Ovary (tissue), 9 donors: ENCODE measurements around the gene ZNF664. TPM values are rescaled to one million over a fixed set of nuclear protein-coding genes. Genes with fewer than 3 reads are reported as not detected.

Source experiments
- DNase-seq, 5 donors: peaks; one replicate each; pipeline ENCODE4 v3.0.0-alpha.2; 2019 to 2020
- H3K27ac ChIP-seq, 2 donors: fragments of 200-600 bp; one replicate each; pipeline versions ENCODE4 v1.5.1 to v1.8.0; 2019 to 2022
- H3K27me3 ChIP-seq: fragments of 200-600 bp; one replicate; pipeline ENCODE4 v1.8.0; 2022
- H3K36me3 ChIP-seq: fragments of 200-600 bp; sonication (generic); one replicate; pipeline ENCODE4 v1.5.1; 2019
- H3K4me1 ChIP-seq: one replicate; pipeline ENCODE4 v1.8.1; 2013; ENCODE audit warnings: mild to moderate bottlenecking, moderate library complexity; ENCODE audit not compliant: insufficient read depth
- H3K4me3 ChIP-seq: fragments of 200-600 bp; sonication (generic); one replicate; pipeline ENCODE4 v1.5.1; 2017
- H3K9me3 ChIP-seq, 2 donors: fragments of 200-600 bp in 1 of 2; sonication (generic) in 1 of 2; one replicate each; pipeline versions ENCODE4 v1.5.1 to v1.8.1; 2013 to 2019; ENCODE audit warnings: mild to moderate bottlenecking in 1 of 2, moderate library complexity in 1 of 2
- EP300 ChIP-seq: sonication (generic); formaldehyde crosslinking; IDR thresholded peaks from one replicate; pipeline ENCODE4 v1.6.1; 2017; ENCODE audit warnings: antibody characterized with exemption
- POLR2A ChIP-seq: fragments of 450-650 bp; IDR thresholded peaks from one replicate; pipeline ENCODE4 v1.6.1; 2017; ENCODE audit warnings: antibody characterized with exemption, mild to moderate bottlenecking, moderate library complexity
- WGBS, 3 donors: extraction: QIAGEN DNeasy Blood & Tissue Kit in 1 of 3; methylation state at CpG; one replicate each; pipeline versions ENCODE4 v1.1.5 to v1.1.7; 2013 to 2017; 5-methylcytosine and 5-hydroxymethylcytosine counted together
- intact Hi-C, 4 donors: fragments of 100-400 bp; cut with DNase I; formaldehyde crosslinking; loops; one replicate each; pipeline versions ENCODE4 v1.11.0 to v1.15.1; 2022 to 2023
- polyA plus RNA-seq, 2 donors: library from polyadenylated mRNA; stranded (reverse); fragments of 200-250 nt in 1 of 2; fragments of 350-450 nt in 1 of 2; fragmentation: Illumina TruSeq in 1 of 2; extraction: RNeasy Lipid Tissue Mini Kit (QIAGEN cat#74804) in 1 of 2; gene quantifications; one replicate each; pipeline ENCODE4 v1.2.3, GENCODE V29; 2013 to 2014
- total RNA-seq, 7 donors: library from RNA; depleted of rRNA in 2 of 7; stranded (reverse); fragments of >200 nt in 2 of 7; fragmentation: NEBNext Ultra II Directional in 3 of 7; extraction: Animal tissue kit (Norgen Biotek cat#: 25700) in 3 of 7; gene quantifications; one replicate each; pipeline versions ENCODE4 v1.1.0 to v1.2.4, GENCODE V29; 2016 to 2023
- TF ChIP-seq, protein P1 (sequence below), 3 donors: fragments of 450-650 bp in 2 of 3; fragments of 200-600 bp in 1 of 3; IDR thresholded peaks; one replicate each; pipeline versions ENCODE4 v1.5.1 to v1.8.0; 2016 to 2022; ENCODE audit warnings: antibody characterized with exemption in 3 of 3, mild to moderate bottlenecking in 1 of 3
- donor health status: DM: no; HTN: no; CAD: no; lungs with moderate emphysema.
- donor health status: DM: no; HTN: no; CAD: no.
- donor health status: Bipolar disorder and iron deficiency.
- donor health status: DM: yes; HTN: yes; CAD: no.
- donor health status: DM: no; HTN: no; CAD: no.
- donor health status: DM: yes; HTN: yes; CAD: no.

Gene ZNF664
- total and polyA plus RNA-seq, 9 donors, result 33.5 to 74.7 (median 58.6) TPM

DNA sequence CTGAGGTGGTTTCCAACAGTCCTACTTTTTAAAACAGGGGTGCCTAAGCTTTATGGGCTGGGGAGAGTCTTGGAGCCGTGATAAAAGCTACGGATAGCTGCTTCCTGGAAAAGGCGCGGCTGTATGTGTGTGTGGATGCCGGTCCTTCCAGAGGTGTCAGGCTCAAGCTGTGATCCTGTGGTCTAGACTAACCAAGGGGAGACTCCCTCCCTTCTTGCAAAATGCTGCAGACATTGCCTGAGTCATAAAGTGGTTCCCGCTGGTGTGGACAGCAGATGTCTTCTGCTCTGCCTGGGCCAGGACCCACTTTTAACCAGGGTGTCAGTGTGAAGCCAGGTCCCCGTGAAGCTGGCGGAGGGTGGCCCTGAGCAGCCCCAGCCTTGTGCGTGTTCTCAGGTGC is 38.2 kb upstream of the ZNF664 start:
- H3K4me3 ChIP-seq, result no peak overlapping the region
- H3K4me1 ChIP-seq, result no peaks in the 10 kb centered on the region
- intact Hi-C loops, result no loop called here
- no peak for DNase-seq
- H3K27me3 ChIP-seq, result no peaks in the 10 kb centered on the region
- whole genome bisulfite sequencing, 3 donors, result 77 to 85% (median 78%) methylated on average over 9 of the region's 9 CpGs
- no peaks in the 10 kb centered on the region for H3K9me3 ChIP-seq
- no peak for TF ChIP-seq EP300
- no peak for TF ChIP-seq POLR2A
- TF ChIP-seq, protein P1, sequence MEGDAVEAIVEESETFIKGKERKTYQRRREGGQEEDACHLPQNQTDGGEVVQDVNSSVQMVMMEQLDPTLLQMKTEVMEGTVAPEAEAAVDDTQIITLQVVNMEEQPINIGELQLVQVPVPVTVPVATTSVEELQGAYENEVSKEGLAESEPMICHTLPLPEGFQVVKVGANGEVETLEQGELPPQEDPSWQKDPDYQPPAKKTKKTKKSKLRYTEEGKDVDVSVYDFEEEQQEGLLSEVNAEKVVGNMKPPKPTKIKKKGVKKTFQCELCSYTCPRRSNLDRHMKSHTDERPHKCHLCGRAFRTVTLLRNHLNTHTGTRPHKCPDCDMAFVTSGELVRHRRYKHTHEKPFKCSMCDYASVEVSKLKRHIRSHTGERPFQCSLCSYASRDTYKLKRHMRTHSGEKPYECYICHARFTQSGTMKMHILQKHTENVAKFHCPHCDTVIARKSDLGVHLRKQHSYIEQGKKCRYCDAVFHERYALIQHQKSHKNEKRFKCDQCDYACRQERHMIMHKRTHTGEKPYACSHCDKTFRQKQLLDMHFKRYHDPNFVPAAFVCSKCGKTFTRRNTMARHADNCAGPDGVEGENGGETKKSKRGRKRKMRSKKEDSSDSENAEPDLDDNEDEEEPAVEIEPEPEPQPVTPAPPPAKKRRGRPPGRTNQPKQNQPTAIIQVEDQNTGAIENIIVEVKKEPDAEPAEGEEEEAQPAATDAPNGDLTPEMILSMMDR (IDR thresholded peaks at IDR 0.05), result no peak
- no peak overlapping the region for H3K27ac ChIP-seq
- H3K36me3 ChIP-seq, result no peaks in the 10 kb centered on the region

DNA sequence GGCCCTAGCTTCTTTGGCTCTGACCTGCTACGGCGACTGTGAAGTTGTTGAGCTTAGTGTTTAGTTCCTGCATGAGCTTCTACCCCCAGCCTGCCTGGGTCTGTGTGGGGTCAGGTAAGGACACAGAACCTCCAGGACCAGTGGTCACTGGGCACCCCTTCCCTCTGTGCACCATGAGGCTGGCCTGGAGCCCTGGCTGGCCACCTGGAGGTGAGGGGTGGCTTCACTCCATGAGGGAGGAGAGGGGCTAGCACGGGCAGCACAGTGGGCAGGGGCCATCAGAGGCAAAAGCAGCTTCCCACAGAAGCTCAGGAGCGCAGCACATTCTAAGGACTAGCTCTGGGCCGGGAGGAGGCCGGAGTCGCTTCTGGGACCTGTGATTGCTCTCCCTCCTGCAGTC is 37.1 kb upstream of the ZNF664 start:
- Histone ChIP-seq H3K9me3 (no peaks in the 10 kb centered on the region), H3K4me1 (no peaks in the 10 kb centered on the region), H3K27ac (no peak overlapping the region), H3K27me3 (no peaks in the 10 kb centered on the region), H3K4me3 (no peak overlapping the region), H3K36me3 (no peaks in the 10 kb centered on the region)
- 82 to 91% (median 86%) methylated on average over 7 of the region's 7 CpGs for WGBS, 3 donors
- no peak for DNase-seq
- intact Hi-C loops, result no loop called here
- TF ChIP-seq EP300, result no peak
- TF ChIP-seq, protein P1 (IDR thresholded peaks at IDR 0.05), result no peak
- no peak for TF ChIP-seq POLR2A

DNA sequence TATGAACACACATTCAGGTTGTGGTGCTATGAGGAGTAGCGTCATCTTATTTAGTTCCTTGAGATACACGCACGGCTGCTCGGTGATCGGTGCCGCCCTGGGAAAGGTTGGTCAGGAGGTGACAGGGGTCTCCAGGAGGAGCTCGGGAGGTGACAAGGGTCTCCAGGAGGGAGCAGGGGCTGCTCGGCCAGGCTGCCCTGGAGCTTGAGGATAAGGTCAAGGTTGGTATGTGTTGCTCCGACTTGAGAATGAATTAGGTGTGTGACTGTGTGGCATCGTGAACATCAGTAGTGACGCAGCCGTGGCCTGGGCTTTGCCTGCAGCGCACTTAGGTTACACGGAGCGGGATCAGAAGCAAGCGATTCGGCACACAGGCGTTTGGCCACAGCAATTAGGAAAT is 36.5 kb upstream of the ZNF664 start:
- WGBS, 3 donors, result 86 to 91% (median 87%) methylated on average over 18 of the region's 18 CpGs
- intact Hi-C loops, result no loop called here

DNA sequence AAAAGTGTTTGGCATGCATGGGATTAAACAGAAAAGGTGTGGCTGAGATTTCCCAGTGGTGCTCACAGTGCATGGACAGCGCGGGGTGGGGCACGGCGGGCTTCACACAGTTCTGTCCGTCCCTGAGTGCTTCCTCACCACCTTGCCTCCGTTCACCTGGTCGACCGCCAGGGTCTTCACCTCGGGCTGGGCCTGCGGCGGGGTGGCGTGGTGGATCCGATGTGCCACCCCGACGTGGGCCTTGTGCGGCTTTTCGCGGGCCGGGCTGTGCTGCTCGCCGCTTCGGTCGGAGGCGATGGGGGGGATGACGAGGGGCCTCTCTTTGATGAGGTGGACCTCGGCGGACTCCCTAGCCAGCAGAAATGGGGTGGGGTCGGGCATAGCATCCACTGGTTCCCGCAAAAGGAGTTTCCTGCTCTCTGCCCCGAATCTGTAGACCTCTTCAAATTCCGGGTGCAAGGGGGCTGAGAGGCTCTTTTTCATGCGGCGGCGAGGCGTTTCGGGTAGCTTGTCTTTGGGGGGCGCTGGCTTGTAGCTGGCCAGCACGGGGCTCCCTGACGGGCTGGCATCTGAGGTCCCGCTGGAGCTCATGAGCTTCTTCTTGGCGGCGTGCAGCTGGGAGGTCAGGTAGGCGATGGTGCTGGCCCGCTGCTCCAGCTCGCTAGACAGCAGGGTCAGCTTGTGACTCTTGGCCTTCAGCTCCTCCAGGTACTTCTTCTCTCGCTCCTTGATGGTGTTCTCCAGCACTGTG is 35.9 kb upstream of the ZNF664 start:
- no peak for DNase-seq
- Histone ChIP-seq H3K27ac (no peak overlapping the region), H3K9me3 (no peaks in the 10 kb centered on the region), H3K4me1 (no peaks in the 10 kb centered on the region), H3K36me3 (no peaks in the 10 kb centered on the region), H3K27me3 (no peaks in the 10 kb centered on the region), H3K4me3 (no peak overlapping the region)
- TF ChIP-seq POLR2A (no peak), EP300 (no peak)
- TF ChIP-seq, protein P1 (IDR thresholded peaks at IDR 0.05), result no peak
- intact Hi-C loops, result no loop called here
- WGBS, 3 donors, result 94 to 97% (median 97%) methylated on average over 46 of the region's 46 CpGs

More for the DNA sequence above, 36.5 kb upstream of the ZNF664 start:
- TF ChIP-seq, protein P1 (IDR thresholded peaks at IDR 0.05), result no peak
- no peak for TF ChIP-seq EP300
- no peak for TF ChIP-seq POLR2A
- no peaks in the 10 kb centered on the region for H3K4me1 ChIP-seq
- no peaks in the 10 kb centered on the region for H3K9me3 ChIP-seq
- no peaks in the 10 kb centered on the region for H3K27me3 ChIP-seq
- H3K4me3 ChIP-seq, result no peak overlapping the region
- DNase-seq, result no peak
- no peak overlapping the region for H3K27ac ChIP-seq
- H3K36me3 ChIP-seq, result no peaks in the 10 kb centered on the region
